Mononuclear cell (primary cell): ENCODE measurements around the gene LPAR1. TPM values are rescaled to one million over a fixed set of nuclear protein-coding genes. Genes with fewer than 3 reads are reported as not detected.

Experiments
- H3K27me3 ChIP-seq: 2 replicates; pipeline ENCODE4 v1.6.0; 2011; ENCODE audit warnings: low read length, control low read depth; ENCODE audit not compliant: insufficient read depth
- H3K4me1 ChIP-seq: 2 replicates; pipeline ENCODE4 v1.5.1; 2011; ENCODE audit warnings: mild to moderate bottlenecking, low read length, control low read depth; ENCODE audit not compliant: insufficient read depth
- H3K4me3 ChIP-seq: 2 replicates; pipeline ENCODE4 v1.5.1; 2011; ENCODE audit warnings: mild to moderate bottlenecking, low read length, moderate library complexity
- H3K9me3 ChIP-seq: 2 replicates; pipeline ENCODE4 v1.5.1; 2011; ENCODE audit warnings: low read depth, mild to moderate bottlenecking, control low read depth, low read length
- total RNA-seq: library from RNA; depleted of rRNA; stranded (reverse); fragments of >200 nt; gene quantifications from one replicate; pipeline ENCODE4 v1.2.3, GENCODE V29; 2012

Gene LPAR1
- total RNA-seq, 1 donor: 1.7 TPM

GRCh38 chr9:110969971-110970386 is 68.3 kb downstream of the LPAR1 start:
- Histone ChIP-seq H3K4me3 (no peak overlapping the region), H3K27me3 (no peaks in the 10 kb centered on the region), H3K4me1 (no peaks in the 10 kb centered on the region), H3K9me3 (no peaks in the 10 kb centered on the region)

GRCh38 chr9:110968096-110968495 is 70.2 kb downstream of the LPAR1 start:
- Histone ChIP-seq H3K9me3 (no peaks in the 10 kb centered on the region), H3K4me3 (no peak overlapping the region), H3K4me1 (no peaks in the 10 kb centered on the region), H3K27me3 (no peaks in the 10 kb centered on the region)

DNA sequence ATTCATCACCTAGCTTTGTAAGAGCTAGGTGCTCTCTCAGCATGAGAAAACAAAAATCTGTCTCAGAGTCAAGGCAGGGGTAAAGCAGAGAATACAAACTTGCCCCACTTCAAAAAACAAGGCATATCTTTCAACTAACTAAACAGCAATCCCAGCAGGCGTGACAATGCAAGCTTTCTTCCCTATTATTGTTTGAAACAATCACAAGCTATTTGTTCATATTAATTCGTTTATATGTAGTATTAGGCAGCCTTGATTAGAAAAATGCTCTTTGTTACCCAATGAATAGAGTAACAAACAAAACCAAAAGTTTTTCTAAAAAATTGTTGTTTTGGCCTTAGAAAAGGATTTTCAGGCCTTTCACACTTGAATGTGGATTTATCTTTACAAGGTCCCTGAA is 71.1 kb downstream of the LPAR1 start:
- Histone ChIP-seq H3K9me3 (no peaks in the 10 kb centered on the region), H3K27me3 (no peaks in the 10 kb centered on the region)

DNA sequence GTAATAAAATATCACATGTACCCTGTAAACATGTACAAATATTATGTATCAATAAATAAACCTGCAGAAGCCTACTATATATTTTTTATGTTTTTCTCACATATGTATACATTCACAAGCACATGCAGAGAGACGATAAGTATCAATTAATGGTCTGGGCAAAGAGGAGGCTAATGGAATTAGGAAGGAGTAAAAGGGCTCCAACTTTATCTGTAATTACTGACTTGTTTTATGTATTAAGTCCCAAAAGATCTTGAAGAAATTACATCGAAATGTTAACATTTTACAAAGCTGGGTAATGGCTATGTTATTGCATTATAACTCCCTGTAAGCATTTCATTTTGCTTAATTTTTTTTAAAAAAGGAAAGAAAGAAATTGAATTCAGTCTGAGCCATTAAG is 78.0 kb downstream of the LPAR1 start:
- peaks cover 11% of the 10 kb centered on the region for H3K9me3 ChIP-seq
- H3K4me1 ChIP-seq: no peaks in the 10 kb centered on the region
- peaks cover 27% of the 10 kb centered on the region for H3K27me3 ChIP-seq
- H3K4me3 ChIP-seq: no peak overlapping the region

More for the DNA sequence above, 71.1 kb downstream of the LPAR1 start:
- no peaks in the 10 kb centered on the region for H3K4me1 ChIP-seq
- H3K4me3 ChIP-seq: no peak overlapping the region

DNA sequence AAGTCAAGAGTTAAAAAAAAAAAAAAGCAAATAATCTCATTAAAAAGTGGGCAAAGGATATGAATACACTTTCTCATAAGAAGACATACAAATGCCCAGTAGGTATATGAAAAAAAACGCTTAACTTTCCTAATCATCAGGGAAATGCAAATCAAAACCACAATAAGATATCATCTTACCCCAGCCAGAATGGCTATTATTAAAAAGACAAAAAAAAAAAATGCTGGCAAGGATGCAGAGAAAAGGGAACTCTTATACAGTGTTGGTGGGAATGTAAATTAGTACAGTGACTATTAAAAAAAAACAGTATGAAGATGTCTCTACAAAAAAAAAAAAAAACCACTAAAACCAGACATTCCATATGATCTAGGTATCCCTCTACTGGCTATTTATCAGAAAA is 79.4 kb downstream of the LPAR1 start:
- Histone ChIP-seq H3K4me3 (no peak overlapping the region), H3K4me1 (no peaks in the 10 kb centered on the region), H3K9me3 (peaks cover 11% of the 10 kb centered on the region), H3K27me3 (peaks cover 33% of the 10 kb centered on the region)

DNA sequence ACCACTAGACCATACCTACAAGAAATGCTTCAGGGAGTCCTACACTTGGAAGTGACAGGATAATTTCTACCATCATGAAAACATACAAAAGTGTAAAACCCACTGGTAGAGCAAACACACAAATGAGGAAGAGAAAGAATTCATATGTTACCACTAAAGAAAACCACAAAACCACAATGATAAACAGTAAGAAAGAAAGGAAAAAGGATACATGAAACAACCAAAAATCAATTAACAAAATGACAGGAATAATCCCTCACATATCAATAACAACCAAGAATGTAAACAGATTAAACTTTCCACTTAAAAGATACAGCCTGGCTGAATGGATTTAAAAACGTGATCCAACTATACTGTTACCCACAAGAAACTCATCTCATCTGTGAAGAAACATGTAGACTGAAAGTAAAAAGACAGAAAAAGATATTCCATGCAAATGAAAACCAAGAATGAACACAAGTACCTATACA is 83.4 kb downstream of the LPAR1 start:
- peaks cover 54% of the 10 kb centered on the region for H3K27me3 ChIP-seq
- H3K4me3 ChIP-seq: no peak overlapping the region
- peaks cover 11% of the 10 kb centered on the region for H3K9me3 ChIP-seq
- no peaks in the 10 kb centered on the region for H3K4me1 ChIP-seq

GRCh38 chr9:110952540-110952859 is 85.8 kb downstream of the LPAR1 start:
- Histone ChIP-seq H3K9me3 (peaks cover 1% of the 10 kb centered on the region), H3K27me3 (peaks cover 42% of the 10 kb centered on the region), H3K4me1 (no peaks in the 10 kb centered on the region), H3K4me3 (no peak overlapping the region)

GRCh38 chr9:110951805-110952539 is 86.3 kb downstream of the LPAR1 start:
- H3K9me3 ChIP-seq: no peaks in the 10 kb centered on the region
- no peak overlapping the region for H3K4me3 ChIP-seq
- H3K4me1 ChIP-seq: no peaks in the 10 kb centered on the region
- peaks cover 37% of the 10 kb centered on the region for H3K27me3 ChIP-seq

- no peaks in the 10 kb centered on the region for H3K9me3 ChIP-seq
- H3K4me1 ChIP-seq: no peaks in the 10 kb centered on the region
- peaks cover 27% of the 10 kb centered on the region for H3K27me3 ChIP-seq
These were observed 88.1 kb downstream of the LPAR1 start for GRCh38 chr9:110950041-110950645.

GRCh38 chr9:110949081-110949480 is 89.2 kb downstream of the LPAR1 start:
- Histone ChIP-seq H3K27me3 (peaks cover 22% of the 10 kb centered on the region), H3K4me3 (no peak overlapping the region), H3K4me1 (no peaks in the 10 kb centered on the region), H3K9me3 (no peaks in the 10 kb centered on the region)

More at GRCh38 chr9:110950041-110950645, 88.1 kb downstream of the LPAR1 start:
- no peak overlapping the region for H3K4me3 ChIP-seq

DNA sequence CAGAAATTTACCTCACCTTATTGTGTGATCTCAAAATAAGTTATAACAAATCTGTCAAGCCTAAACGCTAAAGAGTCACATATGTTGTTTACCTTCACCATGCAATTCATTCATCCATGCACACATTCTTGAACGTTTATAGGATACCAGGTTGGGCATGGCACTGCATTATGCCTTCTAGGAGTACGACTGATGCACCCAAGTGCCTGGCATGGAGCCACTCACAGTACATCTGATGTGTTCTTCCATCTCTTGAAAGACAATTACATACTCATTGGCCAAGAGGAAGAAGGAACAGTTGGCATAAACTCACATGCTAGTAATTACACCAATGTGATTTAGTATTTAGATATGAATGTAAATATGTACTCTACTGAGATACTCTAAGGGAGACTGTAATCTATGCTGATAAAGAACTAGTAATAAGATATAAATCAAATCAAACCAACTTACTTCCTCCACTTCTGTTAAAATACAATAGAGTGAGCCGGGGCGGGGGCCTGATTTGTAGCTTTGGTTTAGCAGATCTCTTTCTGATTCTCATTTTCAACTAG is 90.7 kb downstream of the LPAR1 start:
- H3K9me3 ChIP-seq: no peaks in the 10 kb centered on the region
- no peak overlapping the region for H3K4me3 ChIP-seq
- H3K27me3 ChIP-seq: peaks cover 21% of the 10 kb centered on the region
- H3K4me1 ChIP-seq: no peaks in the 10 kb centered on the region

- Histone ChIP-seq H3K9me3 (no peaks in the 10 kb centered on the region), H3K27me3 (no peaks in the 10 kb centered on the region), H3K4me1 (peaks cover 5% of the 10 kb centered on the region)
These were observed 95.7 kb downstream of the LPAR1 start for GRCh38 chr9:110942522-110942921.

GRCh38 chr9:110940951-110941557 is 97.2 kb downstream of the LPAR1 start:
- Histone ChIP-seq H3K4me3 (no peak overlapping the region), H3K9me3 (no peaks in the 10 kb centered on the region), H3K4me1 (peaks cover 5% of the 10 kb centered on the region), H3K27me3 (no peaks in the 10 kb centered on the region)

More at GRCh38 chr9:110942522-110942921, 95.7 kb downstream of the LPAR1 start:
- H3K4me3 ChIP-seq: no peak overlapping the region

DNA sequence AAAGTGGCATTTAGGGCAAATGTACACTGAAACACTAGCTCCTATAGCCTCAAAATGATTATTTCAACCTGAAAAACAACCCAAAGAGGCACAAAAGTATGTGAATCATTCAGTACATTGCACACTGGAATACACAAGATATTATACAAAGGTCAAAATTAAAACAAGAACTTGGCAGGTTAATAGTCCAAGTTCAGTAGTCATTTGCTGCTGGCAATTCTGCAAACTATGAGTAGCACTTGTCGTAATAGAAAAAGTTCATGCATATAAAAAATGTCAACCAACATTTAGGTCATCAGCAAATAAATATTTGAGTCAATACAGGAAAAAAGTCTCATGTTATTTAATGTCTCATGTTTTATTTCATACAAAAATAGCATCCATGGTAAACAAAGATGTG is 98.7 kb downstream of the LPAR1 start:
- Histone ChIP-seq H3K27me3 (no peaks in the 10 kb centered on the region), H3K9me3 (no peaks in the 10 kb centered on the region), H3K4me1 (peaks cover 5% of the 10 kb centered on the region), H3K4me3 (no peak overlapping the region)

GRCh38 chr9:110939047-110939446 is 99.2 kb downstream of the LPAR1 start:
- H3K27me3 ChIP-seq: no peaks in the 10 kb centered on the region
- H3K4me3 ChIP-seq: no peak overlapping the region
- H3K4me1 ChIP-seq: peaks cover 5% of the 10 kb centered on the region
- H3K9me3 ChIP-seq: no peaks in the 10 kb centered on the region
